Motor neuron (in vitro differentiated cells): ENCODE results near the gene MYL1. TPM values are rescaled to one million over a fixed set of nuclear protein-coding genes. Genes with fewer than 3 reads are reported as not detected.

Experiments
- ATAC-seq, 8 experiments: fragments of 200-7000 bp; cut with Tn5 transposase; replicated peaks in 6 of 8; 2 replicates each; pipeline ENCODE4 v1.8.0; 2021; ENCODE audit warnings: mild to moderate bottlenecking in 8 of 8, moderate library complexity in 8 of 8
- H3K27ac ChIP-seq, 2 donors: fragments of 250-450 bp; sonication (Bioruptor Pico); 2 replicates each; pipeline ENCODE4 v1.9.0; 2021; ENCODE audit warnings: antibody characterized with exemption in 2 of 2, mild to moderate bottlenecking in 2 of 2, moderate library complexity in 1 of 2
- H3K4me1 ChIP-seq, 2 donors: fragments of 250-450 bp; sonication (Bioruptor Pico); replicated peaks in 1 of 2; 2 replicates each; pipeline ENCODE4 v1.6.1; 2021; ENCODE audit warnings: antibody characterized with exemption in 2 of 2, mild to moderate bottlenecking in 2 of 2, moderate library complexity in 1 of 2
- H3K4me3 ChIP-seq, 5 donors: fragments of 250-450 bp; sonication (Bioruptor Pico); 2 replicates each; pipeline ENCODE4 v1.9.0; 2021; ENCODE audit warnings: antibody characterized with exemption in 5 of 5, mild to moderate bottlenecking in 5 of 5, moderate library complexity in 4 of 5
- WGBS, 10 experiments: fragments of 450-650 bp; shearing (Covaris generic); methylation state at CpG; one replicate each; pipeline ENCODE4 v1.0.0; 2022; 5-methylcytosine and 5-hydroxymethylcytosine counted together
- in situ Hi-C, 9 experiments: fragments of 400-800 bp; cut with MboI; loops; one replicate each; pipeline ENCODE4 v1.15.0; 2021; ENCODE audit warnings: low sequenced_read_pairs in 9 of 9, low pct_unique_long_range_greater_than_20kb in 2 of 9; ENCODE audit not compliant: unreplicated experiment in 9 of 9
- total RNA-seq, 8 experiments: library from RNA; unstranded; fragments of 300-600 nt; gene quantifications; 2 replicates each; pipeline versions ENCODE4 v1.2.3 to v1.2.4, GENCODE V29; 2022

MYL1 gene
- total RNA-seq, 8 experiments from 2014 or later = not detected

DNA sequence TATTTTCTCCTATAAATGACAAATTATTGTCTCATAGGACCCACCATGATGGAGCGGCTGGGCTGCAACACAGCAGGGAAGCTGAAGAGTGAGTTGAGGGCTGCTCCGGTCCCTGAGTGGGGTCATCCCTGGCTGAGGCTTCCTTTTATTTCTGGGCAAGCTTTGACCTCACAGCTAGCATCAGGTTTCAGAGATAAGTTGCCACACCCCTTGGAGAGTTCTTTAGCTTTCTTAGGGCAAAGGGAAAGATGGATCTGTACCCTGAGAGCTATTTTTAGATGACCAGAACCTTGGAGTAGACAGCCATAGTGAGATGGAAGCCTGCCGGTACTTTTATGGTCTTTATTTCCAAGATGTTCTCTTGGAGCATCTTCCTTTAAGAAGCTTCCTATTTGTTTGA lies 11.5 kb downstream of the MYL1 start:
- in situ Hi-C loops = no loop called here
- no peak overlapping the region for H3K27ac ChIP-seq
- ATAC-seq = no peak
- no peak overlapping the region for H3K4me3 ChIP-seq
- 49 to 100% (median 85%) methylated on average over 1 to 3 of the region's 3 CpGs; no CpG with 5 or more reads in 2 of the 10 experiments for WGBS, 10 experiments
- H3K4me1 ChIP-seq = no peaks in the 10 kb centered on the region

- H3K4me3 ChIP-seq = no peak overlapping the region
- H3K27ac ChIP-seq = no peak overlapping the region
- in situ Hi-C loops = no loop called here
- H3K4me1 ChIP-seq = no peaks in the 10 kb centered on the region
- ATAC-seq = no peak
- WGBS, 10 experiments = 0 to 89% (median 28%) methylated on average over 2 to 3 of the region's 3 CpGs; no CpG with 5 or more reads in 2 of the 10 experiments
These were observed 12.6 kb downstream of the MYL1 start for GRCh38 chr2:210302326-210302725.

GRCh38 chr2:210299866-210300373 lies 15.1 kb downstream of the MYL1 start:
- 0 to 88% (median 65%) methylated on average over 1 to 3 of the region's 3 CpGs; no CpG with 5 or more reads in 1 of the 10 experiments for WGBS, 10 experiments
- Histone ChIP-seq H3K27ac (no peak overlapping the region), H3K4me1 (no peaks in the 10 kb centered on the region), H3K4me3 (no peak overlapping the region)
- in situ Hi-C loops = no loop called here
- ATAC-seq = no peak

- ATAC-seq = no peak
- H3K4me1 ChIP-seq = peaks cover 0 to 4% of the 10 kb centered on the region in 2 donors
- H3K4me3 ChIP-seq = no peak overlapping the region
- H3K27ac ChIP-seq = no peak overlapping the region
- in situ Hi-C loops = no loop called here
- 14 to 100% (median 69%) methylated on average over 1 to 2 of the region's 2 CpGs for WGBS, 10 experiments
These were observed 26.6 kb downstream of the MYL1 start for GRCh38 chr2:210288408-210288807.

DNA sequence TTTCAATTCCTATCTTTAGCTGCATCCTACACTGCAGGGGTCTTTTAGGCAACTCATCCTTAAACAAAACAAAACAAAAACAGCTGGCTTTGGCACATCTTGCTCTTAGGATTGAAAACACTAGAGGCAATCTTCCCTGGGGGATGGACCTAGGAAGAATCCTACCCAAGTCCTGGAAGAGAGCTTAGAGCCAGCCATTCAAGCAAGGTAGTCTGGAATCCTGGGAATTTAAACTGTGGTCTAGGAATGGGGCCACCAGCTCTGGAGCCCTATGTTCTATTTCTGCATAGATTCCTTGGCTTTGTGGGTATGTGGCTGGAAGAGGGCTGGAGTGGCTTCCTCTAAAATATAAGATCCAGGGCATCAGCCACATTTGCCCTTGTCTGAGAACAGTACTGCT lies 27.7 kb downstream of the MYL1 start:
- ATAC-seq = no peak
- peaks cover 0 to 4% of the 10 kb centered on the region in 2 donors for H3K4me1 ChIP-seq
- H3K4me3 ChIP-seq = no peak overlapping the region
- no peak overlapping the region for H3K27ac ChIP-seq
- in situ Hi-C loops = no loop called here

DNA sequence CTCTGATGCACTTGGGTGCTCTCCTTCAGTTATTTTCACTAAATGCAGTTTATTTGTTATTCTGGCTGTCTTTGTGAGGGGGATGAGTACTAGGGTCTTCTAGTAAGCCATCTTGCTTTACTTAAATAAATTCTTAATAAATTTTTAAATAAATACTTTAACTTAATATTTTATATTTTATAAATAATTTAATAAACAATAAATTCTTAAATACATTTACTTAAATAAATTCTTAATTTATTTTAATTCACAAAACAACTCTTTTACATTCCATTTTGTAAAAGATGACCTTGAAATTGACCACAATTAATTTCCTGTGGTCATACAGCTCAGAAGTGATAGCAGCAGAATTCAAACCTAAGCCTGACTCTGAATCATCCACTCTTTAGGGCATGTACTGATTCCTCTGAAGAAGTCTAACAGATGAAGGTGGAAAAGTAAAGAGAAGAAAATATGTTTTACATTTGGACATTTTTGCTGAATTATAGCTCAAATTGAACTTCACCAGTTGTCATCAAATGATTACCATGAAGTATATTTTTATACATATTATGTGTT lies 28.8 kb downstream of the MYL1 start:
- in situ Hi-C loops = no loop called here
- no peak for ATAC-seq
- no peak overlapping the region for H3K4me3 ChIP-seq
- H3K4me1 ChIP-seq = peaks cover 0 to 4% of the 10 kb centered on the region in 2 donors
- H3K27ac ChIP-seq = no peak overlapping the region

DNA sequence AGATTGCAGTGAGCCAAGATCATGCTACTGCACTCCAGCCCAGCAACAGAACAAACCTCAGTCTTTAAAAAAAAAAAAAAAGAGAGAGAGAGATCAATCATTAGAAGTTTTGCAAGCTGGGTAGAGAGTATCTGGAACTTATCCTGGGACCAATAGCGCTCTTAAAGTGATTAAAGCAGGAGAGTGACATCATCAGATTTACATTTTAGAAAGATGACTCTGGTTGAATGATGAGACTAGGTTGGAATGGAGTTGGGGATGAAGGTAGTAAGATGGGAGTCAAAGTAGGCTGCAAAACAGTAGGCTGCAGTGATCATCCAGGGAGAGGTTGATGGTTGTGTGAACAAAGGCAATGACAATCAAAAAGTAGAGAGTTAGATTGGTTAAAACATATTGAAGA lies 37.8 kb downstream of the MYL1 start:
- no peak for ATAC-seq
- in situ Hi-C loops = no loop called here
- Histone ChIP-seq H3K4me3 (no peak overlapping the region), H3K4me1 (no peaks in the 10 kb centered on the region), H3K27ac (no peak overlapping the region)
- WGBS, 10 experiments = 0 to 100% (median 75%) methylated on average over 1 of the region's 1 CpG; no CpG with 5 or more reads in 5 of the 10 experiments

- Histone ChIP-seq H3K4me1 (no peaks in the 10 kb centered on the region), H3K27ac (no peak overlapping the region), H3K4me3 (no peak overlapping the region)
- in situ Hi-C loops = no loop called here
- no peak for ATAC-seq
These were observed 43.7 kb downstream of the MYL1 start for GRCh38 chr2:210271300-210271699.

DNA sequence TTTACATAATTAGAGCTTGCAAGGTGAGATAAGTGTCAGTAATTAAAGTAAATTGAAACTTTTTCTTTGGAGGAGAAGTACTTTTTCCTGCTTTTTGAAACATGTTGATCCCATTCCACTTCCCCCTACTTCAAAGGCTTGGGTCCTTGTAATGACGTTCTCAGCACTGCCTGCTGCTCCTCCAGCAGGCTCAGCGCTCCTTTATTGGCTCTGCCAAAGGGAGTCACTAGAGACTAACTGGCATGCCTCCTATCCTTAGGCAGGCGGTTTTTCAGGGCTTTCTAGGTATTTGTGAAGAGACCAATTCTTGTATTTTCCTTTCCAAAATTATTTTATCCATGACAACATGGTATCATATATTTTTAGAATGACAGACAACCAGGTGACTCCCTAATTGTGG lies 45.8 kb downstream of the MYL1 start:
- 0 to 100% (median 44%) methylated on average over 1 to 3 of the region's 3 CpGs; no CpG with 5 or more reads in 3 of the 10 experiments for WGBS, 10 experiments
- Histone ChIP-seq H3K4me1 (no peaks in the 10 kb centered on the region), H3K4me3 (no peak overlapping the region), H3K27ac (no peak overlapping the region)
- no peak for ATAC-seq
- in situ Hi-C loops = no loop called here

- no peak for ATAC-seq
- Histone ChIP-seq H3K4me1 (no peaks in the 10 kb centered on the region), H3K4me3 (no peak overlapping the region), H3K27ac (no peak overlapping the region)
- WGBS, 10 experiments = 13 to 100% (median 54%) methylated on average over 1 of the region's 1 CpG; no CpG with 5 or more reads in 4 of the 10 experiments
- in situ Hi-C loops = no loop called here
These were observed 46.7 kb downstream of the MYL1 start for GRCh38 chr2:210268281-210268680.

GRCh38 chr2:210267698-210268097 lies 47.3 kb downstream of the MYL1 start:
- Histone ChIP-seq H3K4me3 (no peak overlapping the region), H3K27ac (no peak overlapping the region), H3K4me1 (no peaks in the 10 kb centered on the region)
- no peak for ATAC-seq
- WGBS, 10 experiments = 0 to 100% (median 47%) methylated on average over 1 of the region's 1 CpG; no CpG with 5 or more reads in 2 of the 10 experiments
- in situ Hi-C loops = no loop called here

- Histone ChIP-seq H3K27ac (no peak overlapping the region), H3K4me1 (no peaks in the 10 kb centered on the region), H3K4me3 (no peak overlapping the region)
- in situ Hi-C loops = no loop called here
- WGBS, 10 experiments = 0 to 100% (median 60%) methylated on average over 1 of the region's 1 CpG; no CpG with 5 or more reads in 3 of the 10 experiments
- no peak for ATAC-seq
These were observed 50.7 kb downstream of the MYL1 start for GRCh38 chr2:210264282-210264681.

DNA sequence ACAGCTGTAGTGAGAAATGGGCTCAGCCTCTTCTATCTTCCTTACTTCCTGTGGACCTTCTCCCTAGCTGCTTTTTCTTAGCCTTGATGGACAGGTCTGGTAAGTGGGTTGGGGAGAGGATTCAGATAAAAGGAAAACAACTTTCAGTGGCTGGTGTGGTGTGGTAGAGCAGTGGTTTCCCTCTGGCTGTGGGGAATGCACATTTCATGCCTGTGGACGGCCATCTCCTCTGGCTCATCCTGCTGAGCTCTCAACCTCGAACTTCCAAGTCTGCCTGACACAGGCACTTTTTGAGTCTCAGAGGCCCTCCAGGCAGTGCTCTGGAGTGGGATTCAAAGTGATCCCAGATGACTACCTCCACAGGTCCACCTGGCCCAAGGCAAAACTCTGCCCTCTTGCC lies 51.1 kb downstream of the MYL1 start:
- 70 to 100% methylated on average over 1 to 2 of the region's 2 CpGs; no CpG with 5 or more reads in 8 of the 10 experiments for WGBS, 10 experiments
- H3K4me3 ChIP-seq = no peak overlapping the region
- no peak for ATAC-seq
- in situ Hi-C loops = no loop called here
- H3K4me1 ChIP-seq = no peaks in the 10 kb centered on the region
- H3K27ac ChIP-seq = no peak overlapping the region

DNA sequence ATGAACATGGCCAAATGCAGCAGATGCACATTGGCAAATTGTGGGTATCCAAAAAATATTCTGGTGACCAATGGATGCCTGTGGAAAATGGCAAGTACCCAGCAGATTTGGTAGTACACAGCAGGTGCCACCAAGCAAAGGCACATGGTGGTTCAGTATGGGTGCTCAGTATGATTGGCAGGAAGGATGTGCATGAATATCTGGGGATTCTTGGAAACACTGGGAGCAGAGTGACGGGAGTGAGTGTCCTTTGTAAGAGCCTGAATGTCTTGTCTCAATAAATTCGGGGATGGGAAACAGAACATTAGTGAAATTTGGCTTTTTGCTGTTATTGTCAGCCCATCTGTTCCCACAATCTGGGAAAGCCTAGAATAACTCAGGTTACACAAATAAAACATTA lies 52.9 kb downstream of the MYL1 start:
- in situ Hi-C loops = no loop called here
- ATAC-seq = no peak
- no peak overlapping the region for H3K27ac ChIP-seq
- H3K4me1 ChIP-seq = no peaks in the 10 kb centered on the region
- WGBS, 10 experiments = 0 to 85% (median 59%) methylated on average over 1 to 2 of the region's 2 CpGs
- H3K4me3 ChIP-seq = no peak overlapping the region
